Uterus (tissue), 4 donors: ENCODE measurements around the gene DIDO1. TPM values are rescaled to one million over a fixed set of nuclear protein-coding genes. Genes with fewer than 3 reads are reported as not detected.
A peak's percentile ranks its signal among the peaks of the same experiment; 100 is the strongest.

Source experiments
- DNase-seq, 2 donors: peaks; one replicate each; pipeline ENCODE4 v3.0.0-alpha.2; 2019 to 2020
- H3K27ac ChIP-seq, 2 donors: fragments of 200-600 bp; sonication (generic); 1 replicate in 1 of 2; 2 replicates in 1 of 2; pipeline ENCODE4 v1.5.1; 2016 to 2018
- H3K27me3 ChIP-seq, 2 donors: fragments of 200-600 bp; sonication (generic); one replicate each; pipeline ENCODE4 v1.5.1; 2018 to 2019; ENCODE audit warnings: control low read depth in 1 of 2
- H3K36me3 ChIP-seq, 2 donors: fragments of 200-600 bp; sonication (generic); one replicate each; pipeline ENCODE4 v1.5.1; 2019; ENCODE audit warnings: control low read depth in 1 of 2
- H3K4me1 ChIP-seq, 2 donors: fragments of 200-600 bp; sonication (generic); one replicate each; pipeline ENCODE4 v1.5.1; 2018 to 2019; ENCODE audit warnings: control low read depth in 1 of 2
- H3K4me3 ChIP-seq, 2 donors: fragments of 200-600 bp; sonication (generic); 1 replicate in 1 of 2; 2 replicates in 1 of 2; pipeline ENCODE4 v1.5.1; 2018 to 2019; ENCODE audit warnings: mild to moderate bottlenecking in 1 of 2
- H3K9me3 ChIP-seq, 2 donors: fragments of 200-600 bp; sonication (generic); one replicate each; pipeline ENCODE4 v1.5.1; 2019; ENCODE audit warnings: control low read depth in 1 of 2
- POLR2A ChIP-seq, 2 donors: fragments of 450-650 bp; IDR thresholded peaks; one replicate each; pipeline ENCODE4 v1.6.1; 2016; ENCODE audit warnings: antibody characterized with exemption in 2 of 2, mild to moderate bottlenecking in 1 of 2, moderate library complexity in 1 of 2
- intact Hi-C: fragments of 100-400 bp; cut with DNase I; formaldehyde crosslinking; loops from one replicate; pipeline ENCODE4 v1.15.1; 2023; ENCODE audit warnings: low total_unique reads
- total RNA-seq, 4 donors: library from RNA; depleted of rRNA in 3 of 4; stranded (reverse); fragments of >200 nt in 3 of 4; gene quantifications; one replicate each; pipeline versions ENCODE4 v1.1.0 to v1.2.4, GENCODE V29; 2014 to 2023
- TF ChIP-seq, protein P1 (sequence below), 4 experiments: fragments of 200-600 bp in 2 of 4; fragments of 450-650 bp in 2 of 4; sonication (generic) in 2 of 4; IDR thresholded peaks; one replicate each; pipeline ENCODE4 v1.5.1; 2016 to 2019; ENCODE audit warnings: antibody characterized with exemption in 4 of 4, mild to moderate bottlenecking in 2 of 4, moderate library complexity in 1 of 4
- donor health status: DM: yes; HTN: yes; CAD: no.

The DIDO1 gene
- total RNA-seq, 4 donors from 2014 or later = 20.9 to 92.8 (median 78.8) TPM

DNA sequence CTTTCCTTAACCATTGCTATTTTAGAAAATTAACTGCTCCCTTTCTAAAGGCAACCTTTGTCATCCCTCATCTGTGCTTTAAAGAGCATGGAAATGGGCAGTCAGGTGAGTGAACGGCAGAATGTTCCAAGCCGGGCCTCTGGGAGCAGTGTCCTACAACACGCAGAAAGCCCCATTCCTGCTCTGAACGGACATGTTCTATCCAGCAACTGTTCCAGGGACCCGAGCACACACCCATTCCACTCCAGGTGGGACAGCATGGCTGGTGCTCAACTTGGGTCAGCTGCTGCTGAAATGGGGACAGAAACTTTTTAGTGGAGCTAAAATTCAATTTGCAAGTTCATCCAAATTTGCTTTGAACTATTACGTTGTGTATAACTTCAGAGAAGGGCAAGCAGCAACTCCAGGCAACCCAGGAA lies 26.7 kb downstream of the DIDO1 start:
- H3K9me3 ChIP-seq = no peaks in the 10 kb centered on the region
- intact Hi-C loops = no loop called here
- TF ChIP-seq, protein P1, sequence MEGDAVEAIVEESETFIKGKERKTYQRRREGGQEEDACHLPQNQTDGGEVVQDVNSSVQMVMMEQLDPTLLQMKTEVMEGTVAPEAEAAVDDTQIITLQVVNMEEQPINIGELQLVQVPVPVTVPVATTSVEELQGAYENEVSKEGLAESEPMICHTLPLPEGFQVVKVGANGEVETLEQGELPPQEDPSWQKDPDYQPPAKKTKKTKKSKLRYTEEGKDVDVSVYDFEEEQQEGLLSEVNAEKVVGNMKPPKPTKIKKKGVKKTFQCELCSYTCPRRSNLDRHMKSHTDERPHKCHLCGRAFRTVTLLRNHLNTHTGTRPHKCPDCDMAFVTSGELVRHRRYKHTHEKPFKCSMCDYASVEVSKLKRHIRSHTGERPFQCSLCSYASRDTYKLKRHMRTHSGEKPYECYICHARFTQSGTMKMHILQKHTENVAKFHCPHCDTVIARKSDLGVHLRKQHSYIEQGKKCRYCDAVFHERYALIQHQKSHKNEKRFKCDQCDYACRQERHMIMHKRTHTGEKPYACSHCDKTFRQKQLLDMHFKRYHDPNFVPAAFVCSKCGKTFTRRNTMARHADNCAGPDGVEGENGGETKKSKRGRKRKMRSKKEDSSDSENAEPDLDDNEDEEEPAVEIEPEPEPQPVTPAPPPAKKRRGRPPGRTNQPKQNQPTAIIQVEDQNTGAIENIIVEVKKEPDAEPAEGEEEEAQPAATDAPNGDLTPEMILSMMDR (IDR thresholded peaks at IDR 0.05) = peak in 1 of 4 experiments; percentile 13
- TF ChIP-seq POLR2A (IDR thresholded peaks at IDR 0.05) = no peak
- no peak for DNase-seq
- H3K4me1 ChIP-seq = peaks cover 5 to 8% of the 10 kb centered on the region in 2 donors
- H3K4me3 ChIP-seq = no peak overlapping the region
- no peak overlapping the region for H3K27ac ChIP-seq
- no peaks in the 10 kb centered on the region for H3K36me3 ChIP-seq
- H3K27me3 ChIP-seq = no peaks in the 10 kb centered on the region

DNA sequence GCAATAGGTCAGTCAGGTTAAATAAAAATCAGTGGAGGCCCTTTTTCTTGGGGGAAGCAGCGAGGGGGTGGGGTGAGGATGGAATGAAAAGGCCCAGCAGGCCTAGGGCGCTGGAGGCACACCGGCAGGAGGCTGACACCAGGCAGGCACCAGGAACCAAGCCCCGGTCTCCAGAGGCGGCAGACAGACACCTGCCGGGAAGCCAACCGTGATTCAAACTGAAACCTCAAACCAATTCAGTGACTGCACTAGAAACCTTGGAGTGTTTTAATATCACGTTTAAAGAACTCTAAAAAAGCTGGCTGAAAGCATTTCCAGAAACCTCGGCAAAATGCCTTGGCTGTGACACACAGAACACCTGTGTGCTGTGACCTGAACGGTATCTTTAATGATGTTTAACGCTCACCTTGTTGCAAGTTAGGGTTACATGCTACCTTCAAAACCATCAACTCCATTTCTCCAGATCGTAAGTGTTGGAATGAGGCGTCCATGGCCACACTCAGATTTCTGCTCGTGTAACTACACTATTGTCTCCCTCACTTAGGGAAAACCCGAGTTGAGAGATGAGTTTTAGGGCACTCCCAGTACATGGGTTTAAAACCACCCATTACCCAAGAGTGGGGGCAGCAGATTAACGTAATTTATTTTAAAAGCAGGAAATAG lies 27.2 kb downstream of the DIDO1 start:
- H3K9me3 ChIP-seq = no peaks in the 10 kb centered on the region
- no peak overlapping the region for H3K4me3 ChIP-seq
- peaks cover 5 to 8% of the 10 kb centered on the region in 2 donors for H3K4me1 ChIP-seq
- no peak overlapping the region for H3K27ac ChIP-seq
- DNase-seq = no peak
- intact Hi-C loops = no loop called here
- H3K27me3 ChIP-seq = no peaks in the 10 kb centered on the region
- TF ChIP-seq POLR2A (IDR thresholded peaks at IDR 0.05) = no peak
- TF ChIP-seq, protein P1 (IDR thresholded peaks at IDR 0.05) = no peak
- H3K36me3 ChIP-seq = no peaks in the 10 kb centered on the region

DNA sequence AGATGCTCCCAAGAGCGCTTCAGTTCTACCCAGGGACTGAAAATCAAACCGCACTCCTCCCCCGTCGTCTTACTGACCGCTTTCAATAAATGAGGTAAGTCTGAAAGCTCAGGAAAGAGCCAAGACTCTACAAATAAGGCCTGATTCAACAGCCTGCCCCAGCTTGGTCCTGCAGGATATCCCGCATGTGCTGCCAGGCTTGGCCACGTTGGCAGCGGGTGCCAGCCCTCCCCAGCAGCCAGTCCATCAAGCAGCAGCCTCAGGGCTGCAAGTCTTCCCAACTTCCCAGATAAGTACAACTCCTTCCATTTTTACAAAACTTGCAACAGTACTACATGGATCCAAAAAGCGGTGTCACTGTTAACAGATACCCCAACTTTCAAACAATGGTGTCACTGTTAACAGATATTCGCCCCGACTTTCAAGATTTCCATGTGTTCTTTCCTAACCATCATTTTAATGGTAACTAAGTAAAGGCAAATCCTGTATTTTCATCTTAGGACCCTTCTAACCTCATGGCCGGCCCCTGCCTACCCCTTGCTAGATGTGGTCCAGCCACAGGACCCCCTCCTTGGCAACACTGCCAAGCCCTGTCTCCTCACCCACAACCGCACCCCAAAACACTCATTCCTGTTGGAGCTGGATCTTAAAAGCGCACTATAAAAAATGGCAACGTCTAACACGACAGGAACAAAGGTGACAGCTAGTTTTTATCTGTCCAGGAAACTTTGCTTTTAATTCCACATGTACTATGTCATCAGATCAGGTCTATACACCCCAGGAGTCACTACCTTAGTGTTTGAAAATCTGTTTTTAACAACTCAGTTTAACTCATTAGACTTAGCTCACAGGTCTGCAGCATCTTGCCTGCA lies 28.0 kb downstream of the DIDO1 start:
- Histone ChIP-seq H3K9me3 (no peaks in the 10 kb centered on the region), H3K27me3 (no peaks in the 10 kb centered on the region), H3K4me1 (peaks cover 5 to 8% of the 10 kb centered on the region in 2 donors), H3K27ac (no peak overlapping the region), H3K4me3 (no peak overlapping the region), H3K36me3 (no peaks in the 10 kb centered on the region)
- TF ChIP-seq, protein P1 (IDR thresholded peaks at IDR 0.05) = no peak
- no peak for TF ChIP-seq POLR2A (IDR thresholded peaks at IDR 0.05)
- DNase-seq = no peak
- intact Hi-C loops = no loop called here

DNA sequence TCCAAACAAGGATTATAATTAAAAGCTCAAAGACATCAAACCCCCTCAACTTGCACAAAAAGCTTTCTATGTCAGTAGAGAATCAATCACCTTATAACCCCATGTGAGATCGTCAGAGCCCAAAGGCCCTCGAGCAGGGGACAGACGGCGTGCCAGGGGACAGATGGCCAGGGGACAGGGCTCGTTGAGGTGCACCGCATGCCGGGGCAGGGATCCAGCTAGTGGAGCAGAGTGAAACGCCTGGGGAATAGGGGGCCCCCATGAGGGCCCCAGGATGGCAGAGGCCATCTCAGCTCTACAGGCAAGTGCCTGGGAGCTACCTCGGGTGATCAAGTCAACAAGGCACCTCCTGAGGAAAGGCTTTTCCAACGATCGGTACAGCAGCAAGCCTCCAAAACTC lies 28.6 kb downstream of the DIDO1 start:
- DNase-seq = no peak
- Histone ChIP-seq H3K9me3 (no peaks in the 10 kb centered on the region), H3K27me3 (no peaks in the 10 kb centered on the region), H3K4me1 (peaks cover 5 to 8% of the 10 kb centered on the region in 2 donors), H3K4me3 (no peak overlapping the region), H3K27ac (no peak overlapping the region), H3K36me3 (no peaks in the 10 kb centered on the region)
- TF ChIP-seq POLR2A (IDR thresholded peaks at IDR 0.05) = no peak
- TF ChIP-seq, protein P1 (IDR thresholded peaks at IDR 0.05) = no peak
- intact Hi-C loops = no loop called here

DNA sequence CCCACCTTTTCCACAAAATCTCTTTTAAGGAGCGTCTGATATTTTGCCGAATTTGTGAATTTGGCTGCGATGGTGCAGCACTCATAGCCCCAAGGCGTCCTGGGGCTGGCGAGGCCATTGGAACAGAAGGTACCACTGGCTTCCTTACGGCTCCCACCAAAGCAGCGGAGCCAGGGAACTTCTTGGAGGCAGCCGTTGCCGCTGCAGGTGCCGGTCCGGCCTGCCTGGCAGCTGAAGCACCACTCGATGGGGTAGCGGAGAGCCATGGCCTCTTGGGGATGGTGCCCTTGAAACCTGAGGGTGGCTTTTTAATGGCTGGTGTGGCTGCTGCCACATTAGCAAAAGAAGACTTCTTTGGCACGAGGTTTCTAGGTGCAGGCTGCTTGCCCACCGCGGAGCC lies 29.8 kb downstream of the DIDO1 start:
- Histone ChIP-seq H3K27ac (no peak overlapping the region), H3K9me3 (no peaks in the 10 kb centered on the region), H3K36me3 (no peaks in the 10 kb centered on the region), H3K4me3 (no peak overlapping the region), H3K27me3 (no peaks in the 10 kb centered on the region), H3K4me1 (peaks cover 5 to 8% of the 10 kb centered on the region in 2 donors)
- no peak for TF ChIP-seq POLR2A (IDR thresholded peaks at IDR 0.05)
- TF ChIP-seq, protein P1 (IDR thresholded peaks at IDR 0.05) = no peak
- intact Hi-C loops = no loop called here
- no peak for DNase-seq
